LNCaP clone FGC (cell line): Measurements from ENCODE around the gene SPATA25.

Experiments
- DNase-seq: peaks from one replicate; pipeline ENCODE4 v3.0.0-alpha.2; 2011; ENCODE audit warnings: low read depth
- H3K4me3 ChIP-seq: 2 replicates; pipeline ENCODE4 v1.5.1; 2011; ENCODE audit warnings: mild to moderate bottlenecking, low read depth, low read length, control low read depth
- CTCF ChIP-seq: IDR thresholded peaks from 2 replicates; pipeline ENCODE4 v1.5.1; 2012; ENCODE audit warnings: mild to moderate bottlenecking; ENCODE audit not compliant: control insufficient read depth, insufficient read depth; ENCODE audit errors: extremely low read depth

SPATA25 gene

DNA sequence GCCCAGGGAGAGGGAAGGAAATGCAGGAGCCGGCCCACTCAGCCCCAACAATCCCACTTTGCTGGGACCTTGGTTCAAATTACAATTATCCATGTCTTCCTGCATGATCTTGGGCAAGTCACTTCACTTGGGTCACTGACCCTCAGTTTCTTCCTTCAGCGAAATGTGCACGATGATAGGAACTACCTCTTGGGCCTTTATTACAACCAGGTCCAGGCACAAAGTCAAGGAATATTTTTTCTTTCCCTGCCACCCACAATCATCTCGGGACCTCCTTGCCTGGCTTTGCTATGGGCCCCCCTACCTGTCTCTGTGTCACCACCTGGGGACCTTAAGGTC, 24.9 kb upstream of the SPATA25 start:
- TF ChIP-seq CTCF: no peak
- no peak overlapping the region for H3K4me3 ChIP-seq
- no peak for DNase-seq

DNA sequence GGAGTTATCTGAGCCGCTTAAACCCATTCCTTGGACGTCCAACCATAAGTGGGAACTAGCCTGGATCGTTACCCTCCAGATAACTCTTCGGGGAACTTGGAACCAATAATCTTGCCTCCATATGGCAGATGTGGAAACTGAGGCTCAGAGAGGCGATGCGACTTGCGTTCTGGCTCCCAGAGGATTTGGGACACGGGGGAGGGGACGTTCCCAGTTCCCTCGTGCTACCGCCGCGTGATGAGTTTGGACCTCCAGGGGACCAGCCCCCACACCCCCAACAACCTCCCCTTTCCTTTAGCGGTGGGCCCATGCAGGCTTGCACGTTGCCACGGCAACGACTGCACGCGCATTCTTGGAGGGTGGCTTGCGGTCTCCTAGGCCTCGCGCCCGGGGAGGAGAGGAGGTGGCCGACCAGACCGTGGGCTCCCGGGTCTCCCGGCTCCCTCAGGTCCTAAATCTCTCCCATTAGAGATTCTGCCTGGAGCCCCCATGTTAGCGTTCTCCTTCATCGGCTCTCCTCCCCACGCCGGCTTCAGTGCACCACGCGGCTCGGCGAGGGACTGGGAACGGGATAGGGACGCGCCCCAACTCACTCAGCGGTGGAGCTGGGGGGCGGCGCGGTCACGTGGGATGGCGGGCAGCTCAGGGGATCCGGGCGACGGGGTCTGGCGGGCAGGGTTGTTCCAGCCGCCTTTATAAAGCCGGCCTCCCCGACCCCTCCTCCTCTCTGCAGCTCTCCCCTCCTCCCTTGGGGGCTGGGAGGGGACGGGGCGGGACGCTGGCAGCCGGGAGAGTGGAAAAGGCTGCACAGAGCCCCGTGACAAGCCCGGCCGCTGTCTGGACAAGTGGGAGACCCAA, 24.3 kb upstream of the SPATA25 start, which contains the start of gene PLTP:
PLTP (minus strand) TSS at position 670 of the 858 bp plus-strand sequence. CDS start 703 bp downstream, outside the sequence.
- H3K4me3 ChIP-seq: no peak within 1 kb of the TSS
- TF ChIP-seq CTCF: no peak
- no peak for DNase-seq

- TF ChIP-seq CTCF: no peak
- DNase-seq: no peak
- no peak overlapping the region for H3K4me3 ChIP-seq
These were observed 23.5 kb upstream of the SPATA25 start for GRCh38 chr20:45910670-45911485.

GRCh38 chr20:45909817-45910669, 22.6 kb upstream of the SPATA25 start:
- no peak overlapping the region for H3K4me3 ChIP-seq
- no peak for DNase-seq
- no peak for TF ChIP-seq CTCF

- no peak overlapping the region for H3K4me3 ChIP-seq
- TF ChIP-seq CTCF: no peak
These were observed 21.9 kb upstream of the SPATA25 start for GRCh38 chr20:45909336-45909808.

DNA sequence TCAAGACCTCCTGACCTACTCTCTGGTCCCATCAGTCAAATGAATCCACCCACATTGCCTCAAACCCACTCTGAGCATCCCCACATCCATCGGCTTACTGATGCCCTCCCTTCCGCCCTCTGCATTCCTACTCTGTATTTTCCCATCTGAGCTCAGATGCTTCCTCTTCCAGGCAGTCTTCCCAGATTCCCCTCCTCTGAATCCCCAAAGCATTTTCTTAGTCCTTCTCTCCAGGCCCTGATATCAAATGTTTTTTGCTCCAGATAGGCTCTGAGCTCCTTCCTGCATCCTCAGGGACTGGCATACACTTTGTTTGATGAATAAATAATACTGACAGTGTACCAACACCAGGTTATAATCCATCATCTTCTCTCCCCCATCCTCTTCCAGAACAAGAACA, 20.7 kb upstream of the SPATA25 start:
- TF ChIP-seq CTCF: no peak
- no peak overlapping the region for H3K4me3 ChIP-seq
- no peak for DNase-seq

More at GRCh38 chr20:45909336-45909808, 21.9 kb upstream of the SPATA25 start:
- no peak for DNase-seq
